Stromal cell of bone marrow (primary cell): ENCODE measurements around the gene SNX13.

Experiments used
- DNase-seq: peaks from one replicate; pipeline ENCODE4 v3.0.0-alpha.2; 2012; ENCODE audit warnings: low read depth

The SNX13 gene

GRCh38 chr7:17944720-17945119 is 4.4 kb upstream of the SNX13 start:
- DNase-seq: no peak

- DNase-seq: no peak
These were observed 2.7 kb upstream of the SNX13 start for GRCh38 chr7:17943006-17943405.

GRCh38 chr7:17942231-17942630 is 1.9 kb upstream of the SNX13 start:
- no peak for DNase-seq

- DNase-seq: no peak
These were observed 697 bp upstream of the SNX13 start for GRCh38 chr7:17940951-17941431.

DNA sequence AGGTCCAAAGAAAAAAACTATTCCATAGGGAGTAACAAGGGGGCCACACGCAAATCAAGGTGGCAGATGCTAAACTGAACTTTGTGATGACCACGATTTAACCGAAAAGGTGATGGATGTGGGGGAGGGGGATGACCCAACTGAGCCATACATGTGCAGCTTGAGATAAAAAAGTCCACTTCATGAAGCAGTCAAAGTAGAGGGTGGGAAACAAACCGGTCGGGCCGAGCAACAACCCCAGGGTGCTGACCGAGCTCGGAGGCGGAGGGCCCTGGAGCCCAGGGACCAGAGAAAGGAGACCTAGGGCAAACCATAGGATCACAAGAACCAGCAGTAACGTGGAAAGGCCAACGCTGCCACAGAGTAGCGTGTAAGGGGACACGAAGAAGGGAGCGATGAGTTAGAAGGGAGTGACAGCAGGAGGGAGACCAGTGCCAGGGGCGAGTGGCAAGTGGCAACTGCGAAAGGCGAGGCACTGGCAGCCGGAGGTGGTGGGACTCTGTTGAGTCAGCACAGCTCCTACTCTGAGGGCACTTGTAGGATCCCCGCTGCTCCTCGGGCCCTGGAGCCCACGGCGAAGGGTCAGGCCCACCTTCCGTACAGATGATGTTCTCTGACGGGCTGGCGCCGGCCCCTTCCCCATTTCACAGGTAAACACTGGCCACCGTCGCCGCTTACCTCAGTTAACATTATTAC is 540 bp downstream of the SNX13 start:
- peak; percentile 16 for DNase-seq

DNA sequence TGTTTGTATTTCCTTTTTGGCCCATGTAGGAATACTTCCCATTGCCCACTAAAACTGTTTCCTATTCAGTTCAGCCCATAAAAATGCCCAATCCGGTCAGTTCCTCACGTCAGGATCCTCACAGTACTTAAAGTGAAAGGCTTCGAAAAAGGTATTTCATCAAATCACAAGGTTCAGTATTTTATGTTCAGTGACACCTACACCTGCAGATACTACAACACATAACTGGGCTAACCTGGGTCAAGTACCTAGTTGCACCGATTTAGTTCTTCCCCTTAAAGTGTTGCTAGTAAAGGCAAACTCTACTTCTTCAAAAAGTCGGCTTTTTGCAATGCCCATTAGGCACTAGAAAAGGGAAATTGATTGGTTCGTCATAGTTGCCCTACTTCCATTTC is 1.1 kb downstream of the SNX13 start:
- DNase-seq: peak; percentile 30

DNA sequence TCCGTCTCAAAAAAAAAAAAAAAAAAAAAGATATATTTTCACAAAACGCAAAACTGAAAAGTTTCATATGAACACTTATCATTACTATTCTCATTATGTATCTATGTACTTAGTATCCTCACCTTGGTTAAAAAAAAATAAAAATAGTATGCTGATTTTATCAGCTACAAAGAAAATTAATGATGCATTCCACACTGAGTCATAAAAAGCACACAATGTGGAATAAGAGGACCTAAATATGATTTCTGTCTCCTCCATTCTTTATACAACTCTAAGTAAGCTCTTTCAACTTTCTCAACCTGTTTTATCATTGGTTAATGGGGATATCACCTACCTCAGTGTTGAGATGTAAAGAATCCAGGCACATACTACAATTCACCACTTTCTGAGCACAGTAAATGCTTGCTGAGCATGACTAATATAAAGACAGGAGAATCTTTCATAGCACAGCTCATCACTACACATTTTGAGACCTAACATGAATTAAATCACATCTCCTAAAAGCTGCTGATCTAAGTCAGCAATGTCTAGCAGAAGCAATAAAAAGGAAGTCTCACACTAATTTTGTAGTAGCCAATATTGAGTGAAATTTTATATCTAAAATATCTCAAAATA is 2.7 kb downstream of the SNX13 start:
- no peak for DNase-seq

- no peak for DNase-seq
These were observed 4.0 kb downstream of the SNX13 start for GRCh38 chr7:17936321-17936720.

- no peak for DNase-seq
These were observed 5.6 kb downstream of the SNX13 start for GRCh38 chr7:17934612-17935240.

DNA sequence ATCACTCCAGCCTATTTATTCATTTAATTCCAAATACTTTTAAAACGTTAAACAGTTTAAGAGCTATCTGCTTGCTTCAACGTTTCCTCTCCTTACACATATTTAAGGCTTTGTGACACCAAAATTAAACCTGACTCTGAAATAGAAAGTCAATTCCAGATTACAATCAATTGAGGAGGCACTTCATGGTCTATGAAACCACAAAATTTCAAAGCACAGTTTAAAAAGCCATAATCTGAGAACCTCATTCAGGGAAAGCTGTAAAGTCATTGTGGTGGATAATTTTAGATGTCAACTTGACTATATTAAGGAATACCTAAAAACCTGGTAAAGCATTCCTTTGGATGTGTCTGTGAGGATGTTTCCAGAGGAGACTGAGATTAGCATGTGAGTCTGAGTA is 6.2 kb downstream of the SNX13 start:
- no peak for DNase-seq

DNA sequence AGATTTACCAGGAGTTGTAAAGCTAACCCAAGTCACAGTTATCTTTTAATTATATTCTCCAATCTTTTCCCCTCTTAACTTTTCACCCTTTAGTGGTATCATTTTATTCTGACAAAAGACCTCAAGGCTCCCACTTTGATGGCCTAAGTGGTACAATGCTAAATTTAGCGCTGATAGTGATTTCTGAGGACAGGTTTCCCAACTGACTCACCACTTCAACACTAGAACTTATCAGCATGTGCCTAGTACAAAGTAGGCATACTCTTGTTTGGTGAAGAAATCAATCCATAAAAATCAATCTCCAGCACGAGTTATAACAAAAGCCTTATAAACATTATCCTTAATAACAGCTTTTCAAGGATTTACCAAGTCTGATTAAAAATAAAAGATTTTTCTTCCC is 7.5 kb downstream of the SNX13 start:
- DNase-seq: no peak

DNA sequence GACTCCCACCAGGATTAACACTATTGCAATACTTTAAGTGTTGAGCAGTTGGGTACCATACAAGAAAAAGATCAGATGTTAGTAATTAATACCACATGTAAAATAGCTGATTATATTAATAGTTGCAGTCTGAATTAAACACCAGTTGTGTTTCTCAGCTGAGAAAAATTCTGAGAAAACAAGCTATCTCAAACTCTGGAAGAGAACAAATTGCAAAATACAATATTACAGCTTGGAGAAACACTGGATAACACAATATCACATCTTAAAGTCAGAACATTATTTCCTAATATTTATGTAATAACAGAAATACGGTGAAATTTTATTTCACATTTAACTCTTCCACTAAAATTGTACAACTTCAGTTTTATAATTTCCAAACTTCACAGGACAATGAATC is 9.2 kb downstream of the SNX13 start:
- DNase-seq: no peak

DNA sequence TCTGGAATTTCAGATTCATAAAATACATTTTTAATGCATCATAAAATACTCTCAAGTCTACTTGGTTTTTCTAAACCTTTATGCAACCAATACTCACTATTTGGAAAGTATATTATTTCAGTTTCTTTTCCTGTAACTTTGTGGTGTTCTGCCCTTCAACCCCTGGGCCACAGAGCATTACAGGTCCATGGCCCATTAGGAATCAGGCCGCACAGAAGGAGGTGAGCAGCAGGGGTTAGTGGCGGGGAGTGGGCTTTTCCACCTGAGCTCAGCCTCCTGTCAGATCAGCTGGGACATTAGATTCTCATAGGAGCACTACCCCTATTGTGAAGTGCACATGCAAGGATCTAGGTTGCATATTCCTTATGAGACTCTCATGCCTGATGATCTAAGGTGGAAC is 9.7 kb downstream of the SNX13 start:
- no peak for DNase-seq

GRCh38 chr7:17929647-17930395 is 10.5 kb downstream of the SNX13 start:
- no peak for DNase-seq

DNA sequence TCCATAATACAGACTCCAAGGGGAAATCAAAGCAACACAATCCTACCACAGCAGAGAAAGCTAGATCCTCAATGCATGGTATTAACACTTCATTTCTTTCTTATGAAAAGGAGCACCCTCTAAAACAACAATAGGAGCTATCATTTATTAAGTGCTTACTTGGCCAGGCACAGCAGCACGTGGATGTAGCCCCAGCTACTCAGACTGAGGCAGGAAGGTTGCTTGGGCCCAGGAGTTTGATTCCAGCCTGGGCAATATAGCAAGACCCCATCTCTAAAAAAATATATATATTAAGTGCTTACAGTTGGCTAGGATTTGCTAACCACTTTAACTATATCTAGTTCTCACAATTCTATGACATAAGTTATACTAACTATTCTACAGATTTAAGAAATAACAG is 12.2 kb downstream of the SNX13 start:
- no peak for DNase-seq

DNA sequence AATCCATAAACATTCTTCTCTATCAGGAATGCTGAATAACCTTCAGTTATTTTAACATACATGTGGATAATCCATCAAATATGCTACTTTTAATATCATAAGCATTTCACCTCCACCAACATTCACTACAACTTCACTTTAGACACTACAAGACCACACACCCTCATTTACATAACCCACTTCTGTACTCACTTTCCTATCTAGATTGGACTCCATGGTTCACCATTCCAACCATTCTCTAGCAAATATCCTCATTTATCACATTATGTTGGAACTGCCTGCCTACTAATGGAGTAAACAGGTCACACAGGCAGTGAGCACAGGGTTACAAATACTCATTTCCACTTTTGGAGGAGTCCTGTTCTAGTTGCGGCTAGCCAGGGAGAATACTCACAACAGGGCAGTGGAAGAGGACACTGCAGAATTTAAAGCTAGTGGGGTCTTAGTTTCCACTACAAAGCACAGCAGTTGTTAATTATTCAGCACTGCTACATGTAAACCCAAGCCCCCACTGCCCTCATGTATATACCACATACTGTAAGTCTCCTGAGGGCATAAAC is 18.4 kb downstream of the SNX13 start:
- DNase-seq: no peak

DNA sequence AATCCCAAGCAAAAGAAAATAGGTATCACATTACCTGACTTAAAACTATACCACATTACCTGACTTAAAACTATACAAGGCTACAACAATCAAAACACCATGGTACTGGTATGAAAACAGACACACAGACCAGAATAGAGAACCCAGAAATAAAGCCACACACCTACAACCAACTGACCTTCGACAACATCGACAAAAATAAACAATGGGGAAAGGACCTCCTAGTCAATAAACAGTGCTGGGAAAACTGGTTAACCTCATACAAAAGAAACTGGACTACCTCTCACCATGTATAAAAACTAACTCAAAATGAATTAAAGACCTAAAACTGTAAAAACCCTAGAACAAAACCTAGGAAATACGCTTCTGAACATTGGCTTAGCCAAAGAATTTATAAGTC is 22.5 kb downstream of the SNX13 start:
- no peak for DNase-seq

GRCh38 chr7:17916786-17917185 is 23.5 kb downstream of the SNX13 start:
- DNase-seq: no peak

DNA sequence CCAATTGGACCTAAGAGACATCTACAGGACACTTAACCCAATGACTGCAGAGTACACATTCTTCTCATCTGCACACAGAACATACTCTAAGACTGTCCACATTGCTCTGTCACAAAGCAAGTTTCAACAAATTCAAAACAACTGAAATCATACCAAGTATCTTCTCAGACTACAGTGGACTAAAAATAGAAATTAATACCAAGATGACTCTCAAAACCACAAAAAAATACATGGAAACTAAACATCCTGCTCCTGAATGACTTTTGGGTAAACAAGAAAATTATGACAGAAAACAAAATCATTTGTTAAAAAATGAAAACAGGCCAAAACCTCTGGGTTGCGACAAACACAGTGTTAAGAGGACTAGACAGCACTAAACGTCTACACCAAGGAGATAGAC is 24.5 kb downstream of the SNX13 start:
- DNase-seq: no peak

DNA sequence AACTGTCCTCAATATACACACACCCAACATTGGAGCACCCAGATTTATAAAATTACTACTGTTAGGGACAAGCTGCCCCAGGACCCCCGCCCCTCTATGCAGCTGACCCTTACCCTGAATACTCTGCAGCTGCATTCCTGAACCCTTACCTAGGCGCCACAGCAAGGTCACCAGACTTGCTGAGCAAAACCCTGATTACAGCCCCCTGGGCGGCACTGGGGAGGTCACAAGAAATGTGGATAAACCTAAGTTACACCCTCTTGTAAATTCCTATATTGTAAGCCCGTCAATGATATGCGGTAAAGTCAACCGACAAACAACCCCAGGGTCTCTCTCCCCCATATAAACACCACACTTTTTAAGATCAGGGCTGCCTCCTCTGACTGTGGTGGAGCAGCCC is 25.1 kb downstream of the SNX13 start:
- DNase-seq: no peak

DNA sequence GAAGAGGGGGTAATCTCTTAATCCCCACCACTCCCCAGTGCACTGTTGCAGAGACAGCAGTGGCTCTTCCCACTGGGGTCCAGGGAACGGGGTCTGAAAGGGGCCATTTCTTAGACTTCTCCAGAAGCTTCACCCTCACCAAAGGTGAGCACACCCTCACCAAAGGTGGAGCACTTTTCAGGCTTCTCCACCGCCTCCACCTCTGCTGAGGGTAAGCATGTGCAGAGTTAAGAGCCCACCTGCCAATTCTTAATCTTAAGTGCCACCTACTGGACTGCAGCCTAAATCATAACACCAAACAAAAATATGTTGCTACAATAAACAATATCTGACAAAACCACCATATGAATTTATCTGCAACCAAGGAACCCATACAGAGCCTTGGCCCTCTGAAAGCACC is 27.0 kb downstream of the SNX13 start:
- DNase-seq: no peak

GRCh38 chr7:17912536-17913235 is 27.6 kb downstream of the SNX13 start:
- DNase-seq: no peak
